GM12892 (cell line): ENCODE data around the gene PPIC.

Experiments used
- POLR2A ChIP-seq: IDR thresholded peaks from 2 replicates; pipeline ENCODE4 v1.6.1; 2011; ENCODE audit warnings: low read depth, low read length, control low read depth
- POLR2AphosphoS5 ChIP-seq: IDR thresholded peaks from 2 replicates; pipeline ENCODE4 v1.6.1; 2011; ENCODE audit warnings: low read depth, low read length, control low read depth
- TAF1 ChIP-seq: IDR thresholded peaks from 2 replicates; pipeline ENCODE4 v1.6.1; 2011; ENCODE audit warnings: low read depth, mild to moderate bottlenecking, control low read depth, low read length, borderline replicate concordance

- TF ChIP-seq POLR2A (no peak), POLR2AphosphoS5 (no peak), TAF1 (no peak)
Measured at GRCh38 chr5:123007754-123008153, 28.8 kb downstream of the PPIC start.
